ENCODE measurements around the gene MCIDAS. TPM values are rescaled to one million over a fixed set of nuclear protein-coding genes. Genes with fewer than 3 reads are reported as not detected.

MCIDAS gene
- total and polyA plus RNA-seq, 10 donors: not detected

DNA sequence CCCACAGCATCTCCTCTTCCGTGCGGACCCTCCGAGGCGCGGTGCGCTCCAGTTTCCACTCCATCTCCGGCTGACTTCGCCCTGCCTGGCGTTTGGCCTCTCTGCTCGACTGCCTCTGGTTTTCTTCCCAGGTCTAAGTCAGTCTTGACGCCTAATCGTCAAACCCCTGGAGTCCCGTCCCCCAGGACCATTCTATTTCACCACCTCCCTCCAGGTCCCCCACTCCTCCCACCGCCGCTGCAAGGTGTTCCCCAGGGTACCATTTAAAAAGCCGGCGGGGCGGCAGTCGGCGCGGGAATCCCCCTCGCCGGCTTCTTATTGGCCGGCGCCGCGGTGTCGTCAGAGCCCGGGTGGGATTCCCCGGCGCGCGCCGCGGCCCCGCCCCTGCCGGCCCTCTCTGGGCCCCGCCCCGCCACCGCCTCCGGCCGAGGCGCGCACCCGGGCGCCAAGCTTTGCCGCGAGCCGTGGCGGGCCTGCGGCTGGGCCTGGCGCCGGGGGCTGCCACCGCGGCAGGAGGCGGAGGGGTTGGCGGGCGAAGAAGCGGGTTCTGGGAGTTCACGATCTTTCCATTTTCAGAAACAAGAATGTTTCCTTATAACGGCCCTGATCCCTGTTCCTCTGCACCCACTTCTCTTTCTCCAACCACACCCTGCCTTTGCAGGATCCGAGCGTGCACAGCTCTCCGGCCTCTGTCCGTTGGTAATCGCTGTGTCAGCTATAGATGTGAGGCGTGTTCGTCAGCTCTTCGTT lies 54.0 kb downstream of the MCIDAS start, which contains the start of gene CDC20B:
TSS of gene CDC20B (minus strand) at position 241 of the 750 bp plus-strand sequence. CDS start at position 64, 177 bp downstream.
- WGBS, 5 donors: 1% methylated on average over 51 to 69 of the region's 69 CpGs
- no peaks in the 10 kb centered on the region for H3K36me3 ChIP-seq
- H3K4me1 ChIP-seq: peaks cover 20 to 42% (median 33%) of the 10 kb centered on the region in 6 donors
- no peak within 1 kb of the TSS for H3K27ac ChIP-seq
- intact Hi-C loops (cut with DNase I; ENCODE audit: low total_unique reads): loop anchor here (10.0 kb wide), 1 partner anchor 52 kb away; the partner anchor contains the start of gene MCIDAS
- H3K9me3 ChIP-seq: no peaks in the 10 kb centered on the region
- TF ChIP-seq POLR2A (IDR thresholded peaks at IDR 0.05) (no peak), POLR2AphosphoS5 (IDR thresholded peaks at IDR 0.05) (peak in 1 of 3 donors; percentile 21)
- peak within 1 kb of the TSS; percentile 22 to 68 (median 46) for H3K4me3 ChIP-seq
- peak; percentile 89 for DNase-seq
- peaks cover 3 to 99% (median 68%) of the 10 kb centered on the region in 7 donors for H3K27me3 ChIP-seq (replicated peaks in 1 of 7)

DNA sequence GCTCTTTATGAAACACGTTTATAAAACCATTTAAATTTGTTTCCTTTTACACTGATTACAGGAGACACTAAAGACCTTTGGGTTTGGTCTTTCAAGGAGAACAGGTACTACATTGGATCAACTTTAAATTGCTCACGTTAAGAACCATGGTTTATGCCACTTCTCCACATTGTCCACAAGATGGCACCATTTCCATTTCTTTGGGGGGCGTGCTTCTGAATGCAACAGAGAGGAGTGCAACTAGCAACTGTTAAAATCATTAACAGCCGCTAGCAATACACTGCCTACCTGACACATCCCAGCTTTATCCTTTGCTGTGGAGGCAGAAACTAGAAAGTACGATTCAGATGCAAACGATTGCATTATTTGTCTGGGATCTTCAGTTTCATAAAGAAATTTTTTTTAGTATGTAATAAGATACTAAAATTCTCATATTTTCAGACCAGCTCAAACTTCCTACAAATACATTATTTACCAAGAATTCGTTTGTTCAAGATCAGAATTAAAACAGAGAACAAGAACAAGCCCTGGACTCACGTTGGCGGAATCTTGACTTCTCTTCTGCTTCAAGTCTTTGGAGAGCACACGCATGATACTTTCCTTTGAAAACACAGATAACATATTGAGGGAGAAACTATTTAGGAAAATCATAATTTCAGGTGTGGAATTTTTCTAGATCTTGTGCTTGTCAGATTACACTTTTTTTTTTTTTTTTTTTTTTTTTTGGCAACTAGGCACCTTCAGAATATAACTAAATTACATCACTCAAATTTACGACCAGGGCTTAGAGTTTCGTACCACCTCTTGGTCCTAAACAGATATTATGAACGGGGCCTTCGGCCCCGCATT lies 54.8 kb downstream of the MCIDAS start:
- intact Hi-C loops (cut with DNase I; ENCODE audit: low total_unique reads): loop anchor here (10.0 kb wide), 1 partner anchor 53 kb away; the partner anchor contains the start of gene MCIDAS
- Histone ChIP-seq H3K9me3 (no peaks in the 10 kb centered on the region), H3K4me3 (peak overlapping the region; percentile 22 to 68 (median 46)), H3K27me3 (replicated peaks in 1 of 7) (peaks cover 3 to 98% (median 62%) of the 10 kb centered on the region in 7 donors), H3K27ac (no peak overlapping the region), H3K36me3 (no peaks in the 10 kb centered on the region), H3K4me1 (peaks cover 20 to 41% (median 33%) of the 10 kb centered on the region in 6 donors)
- no peak for DNase-seq
- no peak for TF ChIP-seq POLR2A (IDR thresholded peaks at IDR 0.05)
- TF ChIP-seq, protein P1, sequence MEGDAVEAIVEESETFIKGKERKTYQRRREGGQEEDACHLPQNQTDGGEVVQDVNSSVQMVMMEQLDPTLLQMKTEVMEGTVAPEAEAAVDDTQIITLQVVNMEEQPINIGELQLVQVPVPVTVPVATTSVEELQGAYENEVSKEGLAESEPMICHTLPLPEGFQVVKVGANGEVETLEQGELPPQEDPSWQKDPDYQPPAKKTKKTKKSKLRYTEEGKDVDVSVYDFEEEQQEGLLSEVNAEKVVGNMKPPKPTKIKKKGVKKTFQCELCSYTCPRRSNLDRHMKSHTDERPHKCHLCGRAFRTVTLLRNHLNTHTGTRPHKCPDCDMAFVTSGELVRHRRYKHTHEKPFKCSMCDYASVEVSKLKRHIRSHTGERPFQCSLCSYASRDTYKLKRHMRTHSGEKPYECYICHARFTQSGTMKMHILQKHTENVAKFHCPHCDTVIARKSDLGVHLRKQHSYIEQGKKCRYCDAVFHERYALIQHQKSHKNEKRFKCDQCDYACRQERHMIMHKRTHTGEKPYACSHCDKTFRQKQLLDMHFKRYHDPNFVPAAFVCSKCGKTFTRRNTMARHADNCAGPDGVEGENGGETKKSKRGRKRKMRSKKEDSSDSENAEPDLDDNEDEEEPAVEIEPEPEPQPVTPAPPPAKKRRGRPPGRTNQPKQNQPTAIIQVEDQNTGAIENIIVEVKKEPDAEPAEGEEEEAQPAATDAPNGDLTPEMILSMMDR (IDR thresholded peaks at IDR 0.05 in 8 of 11, conservative IDR thresholded peaks at IDR 0.05 in 3 of 11): peak; percentile 67 to 89 (median 80)
- 6 to 11% (median 9%) methylated on average over 15 of the region's 15 CpGs for WGBS, 5 donors

DNA sequence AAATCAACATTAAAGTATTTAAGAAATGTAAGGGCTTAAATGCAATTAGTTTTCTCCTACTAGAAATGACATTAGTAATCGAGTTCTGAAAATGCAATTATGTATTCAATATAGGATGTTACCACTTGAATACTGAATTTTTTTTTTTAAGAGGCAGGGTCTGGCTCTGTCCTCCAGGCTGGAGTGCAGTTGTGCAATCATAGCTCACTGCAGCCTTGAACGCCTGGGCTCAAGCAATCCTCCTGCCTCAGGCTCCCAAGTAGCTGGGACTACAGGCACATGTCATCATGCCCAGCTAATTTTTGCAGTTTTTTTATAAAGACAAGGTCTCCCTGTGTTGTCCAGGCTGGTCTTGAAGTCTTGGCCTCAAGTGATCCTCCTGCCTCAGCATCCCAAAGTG lies 55.6 kb downstream of the MCIDAS start:
- no peak for DNase-seq
- WGBS, 5 donors: 21 to 45% (median 30%) methylated on average over 2 of the region's 2 CpGs
- no peaks in the 10 kb centered on the region for H3K9me3 ChIP-seq
- no peak overlapping the region for H3K27ac ChIP-seq
- no peak overlapping the region for H3K4me3 ChIP-seq
- intact Hi-C loops (cut with DNase I; ENCODE audit: low total_unique reads): loop anchor here (10.0 kb wide), 1 partner anchor 53 kb away; the partner anchor contains the start of gene MCIDAS
- H3K36me3 ChIP-seq: no peaks in the 10 kb centered on the region
- H3K27me3 ChIP-seq (replicated peaks in 1 of 7): peaks cover 3 to 96% (median 54%) of the 10 kb centered on the region in 7 donors
- peaks cover 20 to 33% (median 26%) of the 10 kb centered on the region in 6 donors for H3K4me1 ChIP-seq
- TF ChIP-seq, protein P1 (IDR thresholded peaks at IDR 0.05 in 8 of 11, conservative IDR thresholded peaks at IDR 0.05 in 3 of 11): no peak
- TF ChIP-seq POLR2A (IDR thresholded peaks at IDR 0.05) (no peak), POLR2AphosphoS5 (IDR thresholded peaks at IDR 0.05) (no peak)

Small RNAs within 50 kb of the gene (microRNA-seq; reads per million reads assigned to microRNA genes)
- gene MIR449A: 4.9 to 7.1 (median 5.8) reads per million in 3 donors
- 0 to 0.36 (median 0.35) reads per million in 3 donors for gene MIR449B
- gene MIR449C: 0 to 0.70 (median 0.57) reads per million in 3 donors

Small RNAs within 50 kb of the gene (small RNA-seq; reads per million reads assigned to genes)
- gene MIR449A (0 reads per million in 4 donors), gene MIR449B (0 reads per million in 4 donors), gene MIR449C (0 to 0.06 (median 0) reads per million in 4 donors)

Other genes with a start within 250 kb of the MCIDAS start
- gene ESM1, start 241.7 kb downstream of the MCIDAS start, total RNA-seq: 1 to 10 TPM in 3 of 7 donors, under 1 TPM in 3, not detected in 1; 0.33 to 2.4 (median 1.2) TPM
- gene ESM1, start 241.7 kb downstream of the MCIDAS start, polyA plus RNA-seq: under 1 TPM; 0.09 to 0.77 (median 0.76) TPM
- 10 to 100 TPM; 13.2 to 37.1 (median 22.4) TPM for gene GZMK, start 203.1 kb downstream of the MCIDAS start, total RNA-seq
- gene GZMK, start 203.1 kb downstream of the MCIDAS start, polyA plus RNA-seq: 10 to 100 TPM in 2 of 3 donors, 1 to 10 TPM in 1; 4.9 to 16.8 (median 16.2) TPM
- gene GZMA, start 124.7 kb downstream of the MCIDAS start, total RNA-seq: 10 to 100 TPM; 19.6 to 40.5 (median 24.6) TPM
- gene GZMA, start 124.7 kb downstream of the MCIDAS start, polyA plus RNA-seq: 10 to 100 TPM; 14.7 to 21.9 (median 15.6) TPM
- 1 to 10 TPM; 3.9 to 10.0 (median 6.9) TPM for gene GPX8, start 67.1 kb downstream of the MCIDAS start, total RNA-seq
- 1 to 10 TPM; 1.5 to 5.6 (median 3.3) TPM for gene GPX8, start 67.1 kb downstream of the MCIDAS start, polyA plus RNA-seq
- gene CDC20B, start 54.1 kb downstream of the MCIDAS start, total RNA-seq: not detected
- not detected for gene CDC20B, start 54.1 kb downstream of the MCIDAS start, polyA plus RNA-seq
- gene CCNO, start 6.3 kb upstream of the MCIDAS start, total RNA-seq: not detected
- under 1 TPM; 0.10 to 0.33 (median 0.22) TPM for gene CCNO, start 6.3 kb upstream of the MCIDAS start, polyA plus RNA-seq
- gene DHX29, start 80.4 kb upstream of the MCIDAS start, total RNA-seq: 10 to 100 TPM; 16.3 to 27.0 (median 18.4) TPM
- gene DHX29, start 80.4 kb upstream of the MCIDAS start, polyA plus RNA-seq: 1 to 10 TPM; 4.5 to 6.9 (median 5.1) TPM
- gene MTREX, start 80.7 kb upstream of the MCIDAS start, total RNA-seq: 10 to 100 TPM; 48.4 to 73.6 (median 64.3) TPM
- gene MTREX, start 80.7 kb upstream of the MCIDAS start, polyA plus RNA-seq: 10 to 100 TPM; 13.8 to 20.4 (median 19.4) TPM